ENCODE measurements around the gene HNRNPLL.

The HNRNPLL gene

DNA sequence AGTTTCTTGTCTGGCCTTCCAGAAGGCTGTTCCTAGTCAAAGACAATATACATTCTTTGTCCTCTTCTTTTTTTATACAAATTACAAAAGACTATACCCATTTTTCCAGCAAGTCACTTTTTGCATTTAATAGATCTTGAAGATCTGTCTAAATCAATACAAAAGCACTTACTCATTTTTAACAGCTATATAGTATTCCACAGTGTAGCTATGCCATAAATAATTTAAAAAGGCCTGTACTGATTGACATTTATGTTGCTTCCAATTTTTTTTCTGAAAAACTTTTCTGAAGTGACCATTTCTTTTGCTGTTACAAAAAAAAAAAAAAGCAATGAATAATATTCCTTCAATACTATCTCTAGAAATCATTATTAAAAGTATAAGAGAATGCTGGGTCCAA, 30.3 kb upstream of the HNRNPLL start:
- no peaks in the 10 kb centered on the region for H3K36me3 Mint-ChIP-seq (ENCODE audit: insufficient read depth)
- ATAC-seq (replicated peaks): no peak

GRCh38 chr2:38631976-38632375, 29.2 kb upstream of the HNRNPLL start:
- Mint-ChIP-seq H3K4me3 (no peak overlapping the region), H3K36me3 (ENCODE audit: insufficient read depth) (no peaks in the 10 kb centered on the region), H3K4me1 (ENCODE audit: low read depth in 2 of 2) (peaks cover 7 to 8% of the 10 kb centered on the region in 2 donors), H3K27ac (no peak overlapping the region), H3K9me3 (no peaks in the 10 kb centered on the region), H3K27me3 (no peaks in the 10 kb centered on the region)
- ATAC-seq (replicated peaks) (no peak), DNase-seq (no peak)

More for the DNA sequence above, 30.3 kb upstream of the HNRNPLL start:
- Mint-ChIP-seq H3K27ac (no peak overlapping the region), H3K4me3 (no peak overlapping the region), H3K27me3 (no peaks in the 10 kb centered on the region), H3K4me1 (ENCODE audit: low read depth in 2 of 2) (peaks cover 4 to 8% of the 10 kb centered on the region in 2 donors), H3K9me3 (no peaks in the 10 kb centered on the region)
- DNase-seq: no peak

- Mint-ChIP-seq H3K36me3 (ENCODE audit: insufficient read depth) (no peaks in the 10 kb centered on the region), H3K9me3 (no peaks in the 10 kb centered on the region), H3K27me3 (no peaks in the 10 kb centered on the region), H3K27ac (no peak overlapping the region), H3K4me3 (no peak overlapping the region), H3K4me1 (ENCODE audit: low read depth in 2 of 2) (peaks cover 16 to 17% of the 10 kb centered on the region in 2 donors)
- ATAC-seq (replicated peaks) (no peak), DNase-seq (no peak)
Observed at GRCh38 chr2:38629684-38630083, 27.0 kb upstream of the HNRNPLL start.

DNA sequence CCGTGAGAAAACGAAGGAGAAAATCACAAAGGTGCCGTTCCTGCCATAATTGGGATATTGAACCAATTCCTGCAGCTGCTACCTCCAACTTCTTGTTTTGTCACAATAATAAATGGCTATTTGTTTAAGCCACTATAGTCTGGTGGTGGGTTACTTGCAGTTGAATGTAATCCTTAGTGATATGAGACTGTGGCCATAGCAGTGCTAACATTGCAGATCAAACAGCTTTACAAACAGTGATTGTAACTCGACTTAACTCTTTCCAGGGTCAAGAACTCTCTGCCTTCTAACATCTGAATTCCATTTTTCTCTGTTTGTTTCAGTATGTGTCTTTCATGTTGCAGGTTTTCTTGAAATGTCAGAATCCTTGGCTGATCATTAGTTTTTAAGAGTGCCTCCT, 24.7 kb upstream of the HNRNPLL start:
- H3K27ac Mint-ChIP-seq: no peak overlapping the region
- H3K9me3 Mint-ChIP-seq: no peaks in the 10 kb centered on the region
- no peak for DNase-seq
- ATAC-seq (replicated peaks): no peak
- H3K36me3 Mint-ChIP-seq (ENCODE audit: insufficient read depth): peaks cover 3% of the 10 kb centered on the region
- H3K27me3 Mint-ChIP-seq: no peaks in the 10 kb centered on the region
- H3K4me1 Mint-ChIP-seq (ENCODE audit: low read depth in 2 of 2): peaks cover 11% of the 10 kb centered on the region in 2 donors
- no peak overlapping the region for H3K4me3 Mint-ChIP-seq

- Mint-ChIP-seq H3K4me3 (peak overlapping the region; percentile 49 to 67), H3K4me1 (ENCODE audit: low read depth in 2 of 2) (peaks cover 11% of the 10 kb centered on the region in 2 donors), H3K36me3 (ENCODE audit: insufficient read depth) (peaks cover 3% of the 10 kb centered on the region), H3K9me3 (no peaks in the 10 kb centered on the region), H3K27ac (peak overlapping the region; percentile 67 to 82), H3K27me3 (no peaks in the 10 kb centered on the region)
- DNase-seq: peak; percentile 31 to 38 (median 38)
- ATAC-seq (replicated peaks): peak; percentile 84
Observed at GRCh38 chr2:38626326-38627035, 23.8 kb upstream of the HNRNPLL start.

GRCh38 chr2:38622210-38622609, 19.5 kb upstream of the HNRNPLL start:
- Mint-ChIP-seq H3K36me3 (ENCODE audit: insufficient read depth) (peaks cover 3% of the 10 kb centered on the region), H3K4me1 (ENCODE audit: low read depth in 2 of 2) (peaks cover 11% of the 10 kb centered on the region in 2 donors), H3K4me3 (no peak overlapping the region), H3K27me3 (no peaks in the 10 kb centered on the region), H3K27ac (no peak overlapping the region), H3K9me3 (no peaks in the 10 kb centered on the region)
- DNase-seq (no peak), ATAC-seq (replicated peaks) (no peak)

- Mint-ChIP-seq H3K36me3 (ENCODE audit: insufficient read depth) (peaks cover 3% of the 10 kb centered on the region), H3K27me3 (peaks cover 0 to 4% of the 10 kb centered on the region in 2 donors), H3K27ac (no peak overlapping the region), H3K9me3 (no peaks in the 10 kb centered on the region), H3K4me1 (ENCODE audit: low read depth in 2 of 2) (no peaks in the 10 kb centered on the region), H3K4me3 (no peak overlapping the region)
- ATAC-seq (replicated peaks) (no peak), DNase-seq (no peak)
Observed at GRCh38 chr2:38621018-38621417, 18.3 kb upstream of the HNRNPLL start.

DNA sequence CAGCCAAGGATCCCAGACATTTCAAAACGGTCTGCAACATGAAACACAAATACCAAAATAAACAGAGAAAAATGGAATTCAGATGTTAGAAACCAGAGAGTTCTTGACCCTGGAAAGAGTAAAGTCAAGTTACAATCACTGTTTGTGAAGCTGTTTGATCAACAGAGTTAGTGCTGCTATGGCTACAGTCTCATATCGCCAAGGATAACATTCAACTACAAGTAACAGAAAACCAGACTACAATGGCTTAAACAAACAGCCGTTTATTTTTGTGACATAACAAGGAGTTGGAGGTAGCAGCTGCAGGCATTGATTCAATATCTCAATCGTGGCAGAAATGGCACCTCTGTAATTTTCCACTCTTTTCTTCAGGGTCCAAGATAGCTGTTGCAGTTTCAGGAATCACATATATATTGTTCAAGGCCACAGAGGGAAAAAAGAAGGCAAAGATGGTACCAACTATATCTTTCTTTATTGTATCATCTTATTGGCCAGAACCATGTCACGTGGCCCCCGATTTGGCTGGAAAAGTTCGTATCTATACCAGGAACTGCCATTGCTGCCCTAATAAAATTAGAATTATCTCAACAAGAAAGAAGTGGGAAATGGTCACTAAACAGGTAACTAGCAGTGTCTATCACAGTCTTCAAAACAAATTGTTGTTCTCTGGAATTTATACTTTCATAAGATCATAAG, 17.7 kb upstream of the HNRNPLL start:
- Mint-ChIP-seq H3K36me3 (ENCODE audit: insufficient read depth) (peaks cover 3% of the 10 kb centered on the region), H3K27ac (no peak overlapping the region)

GRCh38 chr2:38619458-38620164, 16.9 kb upstream of the HNRNPLL start:
- H3K27ac Mint-ChIP-seq: no peak overlapping the region
- ATAC-seq (replicated peaks) (no peak), DNase-seq (no peak)

More for the DNA sequence above, 17.7 kb upstream of the HNRNPLL start:
- Mint-ChIP-seq H3K9me3 (no peaks in the 10 kb centered on the region), H3K27me3 (peaks cover 0 to 8% of the 10 kb centered on the region in 2 donors), H3K4me3 (no peak overlapping the region), H3K4me1 (ENCODE audit: low read depth in 2 of 2) (no peaks in the 10 kb centered on the region)
- no peak for ATAC-seq (replicated peaks)
- DNase-seq: no peak

GRCh38 chr2:38617301-38617700, 14.6 kb upstream of the HNRNPLL start:
- peaks cover 0 to 5% of the 10 kb centered on the region in 2 donors for H3K4me1 Mint-ChIP-seq (ENCODE audit: low read depth in 2 of 2)
- no peak for ATAC-seq (replicated peaks)
- H3K4me3 Mint-ChIP-seq: no peak overlapping the region
- H3K9me3 Mint-ChIP-seq: no peaks in the 10 kb centered on the region
- no peak for DNase-seq
- H3K27ac Mint-ChIP-seq: no peak overlapping the region
- H3K36me3 Mint-ChIP-seq (ENCODE audit: insufficient read depth): no peaks in the 10 kb centered on the region
- peaks cover 0 to 8% of the 10 kb centered on the region in 2 donors for H3K27me3 Mint-ChIP-seq

More at GRCh38 chr2:38619458-38620164, 16.9 kb upstream of the HNRNPLL start:
- Mint-ChIP-seq H3K27me3 (peaks cover 0 to 8% of the 10 kb centered on the region in 2 donors), H3K9me3 (no peaks in the 10 kb centered on the region), H3K36me3 (ENCODE audit: insufficient read depth) (peaks cover 3% of the 10 kb centered on the region), H3K4me1 (ENCODE audit: low read depth in 2 of 2) (no peaks in the 10 kb centered on the region), H3K4me3 (no peak overlapping the region)

DNA sequence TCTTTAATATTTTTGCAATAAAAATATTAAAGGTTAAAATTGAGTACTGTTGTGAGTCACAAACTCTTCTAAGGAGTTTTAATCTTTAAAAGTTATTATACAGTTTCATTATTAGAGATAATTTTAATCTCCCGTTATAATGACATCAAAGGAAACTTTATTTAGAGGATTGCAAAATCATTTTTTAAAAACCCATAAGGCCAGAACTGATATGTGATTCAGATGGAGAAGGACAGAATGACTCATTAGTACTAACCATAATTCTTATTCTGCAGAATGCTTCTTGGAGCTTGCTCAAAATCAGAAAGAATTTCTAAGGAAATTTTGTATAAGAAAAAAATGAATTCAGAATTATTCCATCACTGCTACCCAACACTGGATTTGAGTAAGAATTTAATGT, 12.5 kb upstream of the HNRNPLL start:
- H3K9me3 Mint-ChIP-seq: no peaks in the 10 kb centered on the region
- H3K27me3 Mint-ChIP-seq: peaks cover 0 to 8% of the 10 kb centered on the region in 2 donors
- H3K4me1 Mint-ChIP-seq (ENCODE audit: low read depth in 2 of 2): peaks cover 4 to 16% of the 10 kb centered on the region in 2 donors
- no peak overlapping the region for H3K4me3 Mint-ChIP-seq
- DNase-seq (no peak), ATAC-seq (replicated peaks) (no peak)
- H3K27ac Mint-ChIP-seq: no peak overlapping the region
- no peaks in the 10 kb centered on the region for H3K36me3 Mint-ChIP-seq (ENCODE audit: insufficient read depth)

DNA sequence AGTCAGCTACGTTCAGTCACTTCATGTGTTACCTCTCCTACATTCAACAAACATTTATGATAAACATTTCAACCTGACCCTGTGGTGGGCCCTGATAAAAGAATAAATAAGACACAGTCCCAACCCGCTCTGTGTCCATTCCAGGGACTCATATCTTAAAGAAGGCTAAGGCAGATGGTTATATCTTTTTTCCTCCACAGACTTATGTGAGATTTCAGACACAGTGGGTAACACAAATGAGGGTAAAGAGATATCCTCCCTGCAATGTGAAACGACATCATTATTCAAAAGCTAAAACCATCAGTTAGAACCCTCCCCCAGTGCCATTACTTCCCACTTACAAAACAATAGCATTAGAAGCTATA, 11.1 kb upstream of the HNRNPLL start:
- H3K9me3 Mint-ChIP-seq: no peaks in the 10 kb centered on the region
- peaks cover 0 to 8% of the 10 kb centered on the region in 2 donors for H3K27me3 Mint-ChIP-seq
- H3K36me3 Mint-ChIP-seq (ENCODE audit: insufficient read depth): no peaks in the 10 kb centered on the region
- H3K4me1 Mint-ChIP-seq (ENCODE audit: low read depth in 2 of 2): peaks cover 10 to 22% of the 10 kb centered on the region in 2 donors
- H3K27ac Mint-ChIP-seq: no peak overlapping the region
- no peak for ATAC-seq (replicated peaks)
- H3K4me3 Mint-ChIP-seq: no peak overlapping the region
- DNase-seq: no peak

GRCh38 chr2:38613126-38613848, 10.6 kb upstream of the HNRNPLL start:
- no peak for ATAC-seq (replicated peaks)
- Mint-ChIP-seq H3K36me3 (ENCODE audit: insufficient read depth) (no peaks in the 10 kb centered on the region), H3K27ac (no peak overlapping the region), H3K9me3 (no peaks in the 10 kb centered on the region), H3K27me3 (peaks cover 0 to 8% of the 10 kb centered on the region in 2 donors), H3K4me3 (peak overlapping the region in 1 of 2 donors; percentile 7), H3K4me1 (ENCODE audit: low read depth in 2 of 2) (peaks cover 13 to 25% of the 10 kb centered on the region in 2 donors)
- DNase-seq: no peak

Data from effector memory CD8-positive, alpha-beta T cell (primary cell).